NT2/D1 (cell line): ENCODE measurements around the gene FRMPD4.
"Not testable (repeated sequence)": the region's sequence is repeated elsewhere in the genome, so short reads cannot be mapped to it uniquely, and the experiment has no call there.

Experiments used
- DNase-seq: peaks from one replicate; pipeline ENCODE4 v3.0.0-alpha.2; 2011; ENCODE audit warnings: low read depth, low spot score
- H3K27me3 ChIP-seq: 2 replicates; pipeline ENCODE4 v1.6.0; 2011; ENCODE audit warnings: mild to moderate bottlenecking; ENCODE audit not compliant: insufficient read length, insufficient read depth
- H3K36me3 ChIP-seq: 2 replicates; pipeline ENCODE4 v1.6.1; 2011; ENCODE audit warnings: mild to moderate bottlenecking, low read length, mixed read lengths; ENCODE audit not compliant: insufficient read depth, insufficient read length
- H3K4me1 ChIP-seq: 2 replicates; pipeline ENCODE4 v1.5.1; 2011; ENCODE audit not compliant: insufficient read depth, insufficient read length
- H3K4me3 ChIP-seq: 2 replicates; pipeline ENCODE4 v1.5.1; 2011; ENCODE audit warnings: low read depth; ENCODE audit not compliant: insufficient read length
- H3K9ac ChIP-seq: 2 replicates; pipeline ENCODE4 v1.6.0; 2011; ENCODE audit warnings: low read depth; ENCODE audit not compliant: insufficient read length
- H3K9me3 ChIP-seq: 2 replicates; pipeline ENCODE4 v1.5.1; 2011; ENCODE audit warnings: mild to moderate bottlenecking, low read length; ENCODE audit not compliant: insufficient read depth
- SUZ12 ChIP-seq: IDR thresholded peaks from 2 replicates; pipeline ENCODE4 v1.6.1; 2011; ENCODE audit not compliant: insufficient read length, insufficient read depth; ENCODE audit errors: extremely low read depth
- YY1 ChIP-seq: IDR thresholded peaks from 2 replicates; pipeline ENCODE4 v1.6.1; 2011; ENCODE audit not compliant: insufficient read length, insufficient read depth
- ZNF274 ChIP-seq: IDR thresholded peaks from 2 replicates; pipeline ENCODE4 v1.6.1; 2011; ENCODE audit warnings: mild to moderate bottlenecking, low read depth, low read length

Gene FRMPD4

DNA sequence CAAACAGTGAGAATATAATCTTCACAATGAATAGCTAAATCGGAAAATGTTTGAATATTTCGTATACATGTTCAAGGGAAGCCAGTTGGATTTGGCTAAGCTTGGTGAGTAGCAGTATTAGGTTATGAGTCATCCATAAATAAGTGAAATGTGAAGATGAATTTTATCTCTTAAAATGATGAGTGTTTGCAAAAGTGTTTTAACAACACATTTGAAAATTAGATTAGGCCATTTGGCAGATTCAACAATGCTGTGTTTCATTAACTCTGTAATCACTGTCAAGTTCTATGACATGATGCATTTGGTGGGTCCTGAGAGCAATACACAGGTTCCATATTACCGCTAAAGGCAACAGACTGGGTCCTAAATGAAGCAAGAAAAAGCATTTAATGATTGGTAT, 351.1 kb downstream of the FRMPD4 start:
- no peak overlapping the region for H3K4me3 ChIP-seq
- no peak overlapping the region for H3K9ac ChIP-seq
- TF ChIP-seq ZNF274 (no peak), SUZ12 (no peak), YY1 (no peak)
- no peaks in the 10 kb centered on the region for H3K36me3 ChIP-seq
- H3K27me3 ChIP-seq, result no peaks in the 10 kb centered on the region
- no peaks in the 10 kb centered on the region for H3K4me1 ChIP-seq
- H3K9me3 ChIP-seq, result no peaks in the 10 kb centered on the region
- DNase-seq, result no peak

DNA sequence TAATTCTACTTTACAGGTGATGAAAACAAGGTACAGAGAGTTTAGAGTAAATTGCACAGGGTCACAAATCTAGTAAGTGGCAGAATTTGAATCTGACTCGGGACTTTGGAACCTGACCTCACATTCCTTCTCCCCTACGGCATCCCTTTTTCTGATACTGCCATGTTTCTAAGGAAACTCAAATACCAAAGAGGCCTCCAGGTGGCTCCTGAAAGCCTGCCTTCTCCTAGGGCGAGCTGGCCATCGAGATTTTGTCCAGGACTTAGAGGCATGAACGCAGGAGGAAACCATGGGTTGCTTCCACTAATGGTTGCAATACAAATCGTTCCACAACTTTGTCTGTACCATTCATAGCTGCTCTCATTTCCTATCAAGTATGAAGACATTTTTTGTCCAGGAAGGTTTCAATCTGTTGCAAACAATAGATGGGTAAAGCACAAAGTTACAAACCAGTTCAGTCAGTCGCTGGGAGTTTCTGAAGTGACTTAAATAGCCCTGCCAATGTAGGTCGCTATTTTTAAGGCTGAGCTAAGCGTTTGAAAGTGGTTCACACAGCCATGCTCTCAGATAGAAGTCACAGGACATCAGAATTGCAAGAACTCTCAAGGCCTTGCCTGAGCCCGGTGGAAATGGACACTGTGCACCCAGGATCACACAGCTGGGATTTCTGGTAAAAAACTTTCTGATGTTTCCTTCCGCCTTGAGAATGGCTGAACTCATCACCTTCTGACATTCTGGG, 356.3 kb downstream of the FRMPD4 start:
- Histone ChIP-seq H3K4me3 (no peak overlapping the region), H3K27me3 (no peaks in the 10 kb centered on the region), H3K36me3 (no peaks in the 10 kb centered on the region), H3K4me1 (no peaks in the 10 kb centered on the region), H3K9me3 (no peaks in the 10 kb centered on the region), H3K9ac (no peak overlapping the region)
- TF ChIP-seq ZNF274 (no peak), YY1 (no peak), SUZ12 (no peak)
- DNase-seq, result no peak

DNA sequence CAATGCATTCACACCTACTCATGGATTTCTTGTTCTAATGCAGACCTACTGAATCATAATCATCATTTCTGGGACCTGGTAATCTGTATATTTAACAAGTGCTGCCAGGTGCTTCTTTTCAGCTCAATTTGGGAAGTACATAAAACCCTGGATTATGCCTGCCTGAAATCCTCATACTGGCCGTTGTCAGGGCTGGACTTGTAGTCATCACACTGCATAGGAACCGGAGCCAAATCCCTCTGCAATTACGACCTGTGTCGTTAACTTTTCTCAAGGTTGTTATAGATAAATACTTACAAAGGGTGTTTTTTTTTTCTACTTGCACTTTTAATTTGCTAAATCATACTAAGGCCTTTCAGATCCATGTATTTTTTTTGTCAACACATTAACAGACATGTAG, 358.1 kb downstream of the FRMPD4 start:
- no peaks in the 10 kb centered on the region for H3K4me1 ChIP-seq
- no peak overlapping the region for H3K4me3 ChIP-seq
- no peak overlapping the region for H3K9ac ChIP-seq
- TF ChIP-seq ZNF274 (no peak), YY1 (no peak), SUZ12 (no peak)
- H3K36me3 ChIP-seq, result no peaks in the 10 kb centered on the region
- H3K9me3 ChIP-seq, result no peaks in the 10 kb centered on the region
- DNase-seq, result no peak
- no peaks in the 10 kb centered on the region for H3K27me3 ChIP-seq

DNA sequence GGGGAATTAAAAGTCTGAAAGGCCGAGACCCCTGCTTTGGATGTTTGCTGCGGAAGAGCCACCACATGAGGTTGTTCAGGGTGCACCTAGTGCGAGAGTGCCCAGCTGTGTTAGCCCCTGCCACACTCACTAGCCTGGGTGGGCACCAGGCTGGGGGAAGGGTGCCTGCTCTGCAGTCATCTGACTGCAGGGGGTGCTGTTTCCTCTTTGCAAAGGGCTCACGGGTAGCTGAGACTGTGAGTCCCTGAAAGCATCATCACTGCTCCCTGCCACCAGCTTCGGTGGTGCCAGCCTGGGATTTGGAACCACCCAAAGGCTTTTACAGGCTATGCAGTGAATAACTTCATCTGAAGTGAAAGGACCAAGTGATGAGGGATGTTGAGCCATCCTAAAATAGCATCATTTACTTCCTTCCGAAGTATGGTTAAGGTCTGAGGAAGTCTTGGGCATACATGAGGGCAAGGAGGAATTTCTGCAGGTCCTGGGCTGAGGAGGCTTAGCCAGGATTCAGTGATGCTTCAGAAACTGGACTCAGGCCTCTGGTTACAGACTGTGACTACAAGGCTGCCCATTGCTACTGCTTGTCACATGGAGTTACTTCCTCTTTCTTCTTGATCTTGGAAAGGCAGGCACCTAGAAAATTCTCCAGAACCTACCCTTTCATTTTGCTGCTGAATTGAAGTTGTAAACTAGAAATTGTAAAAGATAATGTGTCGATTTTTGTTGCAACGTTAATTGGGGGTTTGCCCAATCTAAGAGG, 359.7 kb downstream of the FRMPD4 start:
- Histone ChIP-seq H3K27me3 (no peaks in the 10 kb centered on the region), H3K36me3 (no peaks in the 10 kb centered on the region), H3K9ac (no peak overlapping the region), H3K4me3 (no peak overlapping the region), H3K4me1 (no peaks in the 10 kb centered on the region), H3K9me3 (no peaks in the 10 kb centered on the region)
- no peak for TF ChIP-seq SUZ12
- no peak for TF ChIP-seq YY1
- no peak for TF ChIP-seq ZNF274
- peak; percentile 8 for DNase-seq

DNA sequence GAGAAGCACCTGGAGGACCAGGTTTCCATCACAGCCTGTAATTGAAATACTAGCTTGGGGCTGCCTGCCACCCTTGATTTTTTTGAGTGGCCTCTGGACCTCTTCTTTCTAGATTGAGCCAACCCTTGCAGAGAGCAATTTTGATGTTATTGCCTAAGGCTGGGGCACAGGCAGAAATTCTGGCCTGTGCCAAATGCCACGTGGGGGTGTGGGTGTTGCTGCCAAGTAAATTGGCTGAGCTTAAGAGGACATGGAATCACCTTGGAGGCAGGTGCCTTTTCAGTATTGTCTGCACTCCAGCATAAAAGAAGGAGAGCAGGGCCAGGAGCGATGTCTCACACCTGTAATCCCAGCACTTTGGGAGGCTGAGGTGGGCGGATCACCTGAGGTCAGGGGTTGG, 366.9 kb downstream of the FRMPD4 start:
- DNase-seq, result no peak

DNA sequence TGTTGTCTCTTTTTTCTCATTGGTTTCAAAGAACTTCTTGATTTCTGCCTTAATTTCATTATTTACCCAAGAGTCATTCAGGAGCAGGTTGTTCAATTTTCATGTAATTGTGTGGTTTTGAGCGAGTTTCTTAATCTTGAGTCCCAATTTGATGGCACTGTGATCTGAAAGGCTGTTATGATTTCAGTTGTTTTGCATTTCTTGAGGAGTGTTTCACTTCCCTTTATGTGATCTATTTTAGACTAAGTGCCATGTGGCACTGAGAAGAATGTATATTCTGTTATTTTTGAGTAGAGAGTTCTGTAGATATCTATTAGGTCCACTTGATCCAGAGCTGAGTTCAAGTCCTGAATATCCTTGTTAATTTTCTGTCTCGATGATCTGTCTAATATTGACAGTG, 377.1 kb downstream of the FRMPD4 start:
- H3K9ac ChIP-seq, H3K36me3 ChIP-seq, H3K27me3 ChIP-seq, H3K4me1 ChIP-seq, H3K4me3 ChIP-seq, H3K9me3 ChIP-seq, DNase-seq: not testable (repeated sequence)

More for the DNA sequence above, 366.9 kb downstream of the FRMPD4 start:
- Histone ChIP-seq H3K9me3 (no peaks in the 10 kb centered on the region), H3K9ac (no peak overlapping the region), H3K4me1 (no peaks in the 10 kb centered on the region), H3K4me3 (no peak overlapping the region), H3K27me3 (no peaks in the 10 kb centered on the region), H3K36me3 (no peaks in the 10 kb centered on the region)
- TF ChIP-seq ZNF274 (no peak), SUZ12 (no peak), YY1 (no peak)

DNA sequence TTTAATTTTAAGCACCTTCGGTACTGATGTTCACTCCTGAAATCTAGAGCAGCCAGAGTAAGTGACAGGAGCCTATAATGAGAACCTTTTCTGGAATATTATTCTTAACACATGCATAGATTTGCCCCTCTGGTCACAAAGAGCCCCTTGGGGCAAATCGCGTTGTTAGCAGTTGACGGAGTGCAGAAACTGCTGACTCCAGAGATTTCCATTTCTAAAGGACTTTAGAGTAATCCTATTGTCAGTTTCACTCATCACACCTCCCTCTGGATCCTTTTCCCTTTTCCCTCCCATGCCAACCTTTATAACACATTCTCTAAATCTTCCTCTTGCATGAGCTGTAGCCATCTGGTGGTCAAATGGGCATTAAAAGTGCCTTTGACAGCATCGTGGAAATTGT, 388.0 kb downstream of the FRMPD4 start:
- no peaks in the 10 kb centered on the region for H3K27me3 ChIP-seq
- no peaks in the 10 kb centered on the region for H3K9me3 ChIP-seq
- no peak overlapping the region for H3K9ac ChIP-seq
- H3K36me3 ChIP-seq, result no peaks in the 10 kb centered on the region
- no peaks in the 10 kb centered on the region for H3K4me1 ChIP-seq
- H3K4me3 ChIP-seq, result no peak overlapping the region
- TF ChIP-seq YY1 (no peak), ZNF274 (no peak), SUZ12 (no peak)
- DNase-seq, result peak; percentile 8

DNA sequence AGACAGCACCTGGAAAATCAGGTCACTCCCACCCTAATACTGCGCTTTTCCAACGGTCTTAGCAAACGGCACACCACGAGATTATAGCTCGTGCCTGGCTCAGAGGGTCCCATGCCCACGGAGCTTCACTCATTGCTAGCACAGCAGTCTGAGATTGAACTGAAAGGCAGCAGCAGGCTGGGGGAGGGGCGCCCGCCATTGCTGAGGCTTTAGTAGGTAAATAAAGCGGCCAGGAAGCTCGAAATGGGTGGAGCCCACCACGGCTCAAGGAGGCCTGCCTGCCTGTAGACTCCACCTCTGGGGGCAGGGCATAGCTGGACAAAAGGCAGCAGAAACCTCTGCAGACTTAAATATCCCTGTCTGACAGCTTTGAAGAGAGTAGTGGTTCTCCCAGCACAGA, 399.8 kb downstream of the FRMPD4 start:
- H3K4me1 ChIP-seq, H3K9ac ChIP-seq, H3K4me3 ChIP-seq, H3K27me3 ChIP-seq, DNase-seq, H3K36me3 ChIP-seq, H3K9me3 ChIP-seq: not testable (repeated sequence)

DNA sequence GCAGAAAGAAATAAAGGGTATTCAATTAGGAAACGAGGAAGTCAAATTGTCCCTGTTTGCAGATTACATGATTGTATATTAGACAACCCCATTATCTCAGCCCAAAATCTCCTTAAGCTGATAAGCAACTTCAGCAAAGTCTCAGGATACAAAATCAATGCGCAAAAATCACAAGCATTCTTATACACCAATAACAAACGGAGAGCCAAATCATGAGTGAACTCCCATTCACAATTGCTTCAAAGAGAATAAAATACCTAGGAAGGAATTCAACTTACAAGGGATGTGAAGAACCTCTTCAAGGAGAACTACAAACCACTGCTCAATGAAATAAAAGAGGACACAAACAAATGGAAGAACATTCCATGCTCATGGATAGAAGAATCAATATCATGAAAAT, 404.0 kb downstream of the FRMPD4 start:
- H3K36me3 ChIP-seq, H3K9me3 ChIP-seq, H3K4me1 ChIP-seq, H3K4me3 ChIP-seq, H3K27me3 ChIP-seq, DNase-seq, H3K9ac ChIP-seq: not testable (repeated sequence)
